ENCODE data around the gene ZDHHC22.

Gene ZDHHC22

GRCh38 chr14:77157740-77158139 lies 16.1 kb upstream of the ZDHHC22 start:
- no peak for DNase-seq (ENCODE audit: low spot score)

- no peak for DNase-seq (ENCODE audit: low spot score)
These were observed 13.5 kb upstream of the ZDHHC22 start for GRCh38 chr14:77155083-77155482.

- DNase-seq (ENCODE audit: low spot score), result no peak
These were observed 12.8 kb upstream of the ZDHHC22 start for GRCh38 chr14:77154421-77154820.

GRCh38 chr14:77153802-77154201 lies 12.2 kb upstream of the ZDHHC22 start:
- no peak for DNase-seq (ENCODE audit: low spot score)

- DNase-seq (ENCODE audit: low spot score), result no peak
These were observed 10.5 kb upstream of the ZDHHC22 start for GRCh38 chr14:77151918-77152588.

- no peak for DNase-seq (ENCODE audit: low spot score)
These were observed 9.7 kb upstream of the ZDHHC22 start for GRCh38 chr14:77151245-77151644.

- DNase-seq (ENCODE audit: low spot score), result no peak
These were observed 7.1 kb upstream of the ZDHHC22 start for GRCh38 chr14:77148510-77149231.

GRCh38 chr14:77145975-77146740 lies 4.6 kb upstream of the ZDHHC22 start:
- DNase-seq (ENCODE audit: low spot score), result no peak

GRCh38 chr14:77144412-77145115 lies 3.0 kb upstream of the ZDHHC22 start:
- no peak for DNase-seq (ENCODE audit: low spot score)

- no peak for DNase-seq (ENCODE audit: low spot score)
These were observed 1.5 kb upstream of the ZDHHC22 start for GRCh38 chr14:77143071-77143470.

- DNase-seq (ENCODE audit: low spot score), result no peak
These were observed 612 bp upstream of the ZDHHC22 start for GRCh38 chr14:77142005-77142800.

GRCh38 chr14:77140359-77141213 lies 1.0 kb downstream of the ZDHHC22 start:
- DNase-seq (ENCODE audit: low spot score), result no peak

GRCh38 chr14:77139540-77140358 lies 1.8 kb downstream of the ZDHHC22 start:
- DNase-seq (ENCODE audit: low spot score), result no peak

- DNase-seq (ENCODE audit: low spot score), result no peak
These were observed 2.6 kb downstream of the ZDHHC22 start for GRCh38 chr14:77139022-77139421.

- DNase-seq (ENCODE audit: low spot score), result no peak
These were observed 7.8 kb downstream of the ZDHHC22 start for GRCh38 chr14:77133720-77134338.

- no peak for DNase-seq (ENCODE audit: low spot score)
These were observed 9.6 kb downstream of the ZDHHC22 start for GRCh38 chr14:77131871-77132486.

GRCh38 chr14:77131206-77131605 lies 10.4 kb downstream of the ZDHHC22 start:
- DNase-seq (ENCODE audit: low spot score), result no peak

GRCh38 chr14:77130386-77130785 lies 11.2 kb downstream of the ZDHHC22 start:
- DNase-seq (ENCODE audit: low spot score), result no peak

GRCh38 chr14:77128414-77128891 lies 13.1 kb downstream of the ZDHHC22 start:
- no peak for DNase-seq (ENCODE audit: low spot score)

All from Ammon's horn (tissue), 1 donor.